ENCODE data around the gene ARHGAP25.
A peak's percentile ranks its signal among the peaks of the same experiment; 100 is the strongest.

ARHGAP25 gene

DNA sequence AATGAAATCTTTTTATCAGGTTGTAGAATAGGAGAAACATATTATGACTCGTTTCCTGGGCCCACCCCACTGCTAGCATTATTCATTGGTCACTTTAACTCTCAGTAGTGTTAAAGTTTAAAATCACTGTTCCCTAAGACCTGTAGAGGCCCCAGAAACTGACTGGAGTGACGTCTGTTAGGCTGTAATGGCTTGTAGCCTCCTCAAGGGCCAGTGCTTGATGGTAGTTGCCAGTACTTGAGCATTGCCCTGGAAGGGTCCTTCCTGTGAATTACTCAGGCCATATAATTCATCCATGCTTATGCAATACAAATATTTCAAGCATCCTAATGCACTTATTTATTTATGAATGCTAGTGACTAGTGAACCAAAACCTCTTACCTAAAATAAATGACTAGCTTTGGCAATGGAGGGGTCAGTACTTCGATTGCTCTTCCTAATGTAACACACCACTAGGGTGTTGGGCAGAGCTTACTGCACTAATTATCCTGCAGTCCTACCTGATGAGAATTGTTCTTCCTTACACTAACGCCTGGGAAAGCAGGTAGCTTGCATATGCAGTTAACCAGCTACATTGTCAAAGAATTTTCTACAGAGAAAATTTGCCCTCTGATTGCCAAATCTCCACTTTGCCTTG, 31.2 kb downstream of the ARHGAP25 start:
- DNase-seq (ENCODE audit: extremely low read depth in 1 of 2, low read depth in 1 of 2), result no peak

DNA sequence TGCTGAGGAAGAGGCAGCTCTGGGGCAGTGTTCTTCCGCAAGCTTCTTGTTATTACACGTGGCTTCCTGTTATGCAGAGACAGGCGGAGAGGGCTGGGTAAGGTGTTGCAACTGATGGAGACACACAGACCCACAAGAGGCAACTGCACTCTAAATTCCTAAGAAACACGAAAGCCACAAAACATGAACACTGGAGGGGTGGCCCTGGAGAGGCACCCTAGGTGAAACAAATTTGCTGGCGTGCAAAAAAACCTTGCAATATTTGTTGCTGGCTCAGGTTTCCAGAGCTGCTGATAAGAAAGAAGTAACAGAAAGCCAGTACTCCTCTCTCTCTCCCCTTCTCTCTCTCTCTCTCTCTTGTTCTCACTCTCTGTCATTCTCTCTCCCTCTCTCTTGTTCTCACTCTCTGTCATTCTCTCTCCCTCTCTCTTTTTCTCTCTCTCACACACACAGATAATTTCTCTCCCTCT, 31.8 kb downstream of the ARHGAP25 start:
- DNase-seq (ENCODE audit: extremely low read depth in 1 of 2, low read depth in 1 of 2), result peak in 1 of 2 donors; percentile 32

DNA sequence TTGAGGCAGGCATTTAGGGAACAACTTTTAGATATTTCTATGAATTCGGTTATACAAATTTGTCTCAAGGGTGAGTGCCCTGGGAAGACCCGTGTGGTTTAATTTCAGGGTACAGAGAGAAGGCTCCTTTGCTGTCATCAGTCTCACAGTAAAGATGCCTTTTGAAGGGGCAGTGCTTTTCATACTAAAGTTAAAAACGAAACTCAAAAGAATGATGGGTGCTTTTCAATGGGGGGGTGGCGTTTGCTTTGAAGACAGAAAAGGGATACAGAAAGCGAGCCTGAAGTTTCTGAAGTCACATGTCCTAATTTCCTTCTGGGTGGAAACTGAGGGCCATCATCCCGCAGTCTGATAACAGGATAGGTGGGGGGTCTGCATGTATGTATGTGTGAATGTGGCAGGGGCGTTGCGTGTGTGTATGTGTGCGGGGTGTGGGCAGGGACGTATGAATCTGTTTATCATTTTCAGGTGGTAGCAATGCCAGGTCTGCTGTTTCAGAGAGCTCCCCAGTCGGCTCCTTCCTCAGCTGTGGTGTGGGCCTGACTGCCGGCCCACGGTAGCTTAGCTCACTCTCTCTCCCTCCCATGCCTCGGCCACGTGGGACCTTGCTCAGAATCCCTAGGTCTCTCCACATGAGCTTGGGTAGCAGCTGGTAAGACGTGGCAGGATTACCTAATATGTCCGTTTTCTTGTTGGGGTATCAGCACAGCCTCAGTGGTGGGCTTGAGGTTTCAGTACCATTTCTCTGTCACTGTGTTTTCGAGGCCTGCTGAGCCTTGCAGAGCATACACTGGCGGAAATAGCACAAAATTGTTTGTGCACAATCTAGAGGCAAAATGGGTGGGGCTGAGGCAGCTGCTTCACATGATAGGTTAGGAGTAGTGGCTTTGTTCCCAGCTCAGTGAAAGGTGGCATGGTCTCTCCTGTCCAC, 32.7 kb downstream of the ARHGAP25 start:
- DNase-seq (ENCODE audit: extremely low read depth in 1 of 2, low read depth in 1 of 2), result no peak

DNA sequence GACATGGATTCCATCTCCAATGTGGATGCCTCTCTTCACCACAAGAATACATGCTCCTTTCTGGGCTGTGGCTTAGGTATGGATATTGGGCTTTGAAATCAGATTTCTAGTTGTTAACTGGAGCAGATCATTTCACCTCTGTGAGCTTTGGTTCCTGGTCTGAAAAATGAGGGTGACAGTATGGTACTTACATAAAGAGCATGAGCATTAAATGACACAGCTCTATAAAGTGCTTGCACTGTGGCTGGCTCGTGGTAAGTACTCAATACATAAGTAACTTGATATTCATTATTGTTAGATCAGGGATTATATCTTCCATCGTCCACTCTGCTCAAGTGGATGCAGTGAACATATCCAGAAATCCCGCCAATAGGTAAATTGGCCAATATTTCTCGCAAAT, 33.4 kb downstream of the ARHGAP25 start:
- DNase-seq (ENCODE audit: extremely low read depth in 1 of 2, low read depth in 1 of 2), result no peak

DNA sequence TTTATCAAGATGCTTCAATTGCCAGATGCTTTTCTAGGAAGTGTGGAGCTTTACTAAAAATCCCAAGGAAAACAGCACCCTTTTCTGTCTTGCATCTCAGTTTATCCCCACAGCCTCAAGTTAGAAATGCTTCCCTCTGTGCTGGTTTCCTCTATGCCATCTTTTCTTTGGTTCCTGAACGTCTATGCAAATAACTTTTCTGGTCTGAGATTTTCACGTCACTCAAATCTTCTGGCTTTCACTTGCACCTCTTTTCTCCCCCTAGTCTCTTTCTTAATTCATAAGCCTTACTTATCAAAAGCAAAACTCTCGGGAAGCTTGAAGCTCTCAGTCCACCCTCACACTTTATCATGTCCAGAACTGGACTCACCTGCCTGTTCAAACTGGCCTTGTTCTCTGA, 33.9 kb downstream of the ARHGAP25 start:
- DNase-seq (ENCODE audit: extremely low read depth in 1 of 2, low read depth in 1 of 2), result no peak

DNA sequence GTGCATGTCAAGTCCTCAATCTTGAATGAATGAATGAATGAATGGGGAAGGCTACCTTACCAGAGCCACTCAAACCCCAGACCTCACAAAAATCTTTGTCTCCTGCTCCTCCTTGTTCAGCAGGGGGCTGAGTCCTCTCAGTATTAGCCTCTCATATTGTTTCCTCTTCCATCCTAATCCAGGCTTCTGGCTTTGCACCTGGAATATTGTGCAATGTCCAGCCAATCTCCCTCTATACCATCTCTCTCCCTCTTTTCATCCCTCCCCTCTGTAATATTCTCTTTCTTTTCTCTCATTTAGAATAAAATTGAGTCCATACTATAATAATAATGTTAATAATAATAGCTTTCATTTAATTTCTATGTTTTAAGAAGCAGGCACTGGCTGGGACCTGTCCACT, 34.3 kb downstream of the ARHGAP25 start:
- no peak for DNase-seq (ENCODE audit: extremely low read depth in 1 of 2, low read depth in 1 of 2)

DNA sequence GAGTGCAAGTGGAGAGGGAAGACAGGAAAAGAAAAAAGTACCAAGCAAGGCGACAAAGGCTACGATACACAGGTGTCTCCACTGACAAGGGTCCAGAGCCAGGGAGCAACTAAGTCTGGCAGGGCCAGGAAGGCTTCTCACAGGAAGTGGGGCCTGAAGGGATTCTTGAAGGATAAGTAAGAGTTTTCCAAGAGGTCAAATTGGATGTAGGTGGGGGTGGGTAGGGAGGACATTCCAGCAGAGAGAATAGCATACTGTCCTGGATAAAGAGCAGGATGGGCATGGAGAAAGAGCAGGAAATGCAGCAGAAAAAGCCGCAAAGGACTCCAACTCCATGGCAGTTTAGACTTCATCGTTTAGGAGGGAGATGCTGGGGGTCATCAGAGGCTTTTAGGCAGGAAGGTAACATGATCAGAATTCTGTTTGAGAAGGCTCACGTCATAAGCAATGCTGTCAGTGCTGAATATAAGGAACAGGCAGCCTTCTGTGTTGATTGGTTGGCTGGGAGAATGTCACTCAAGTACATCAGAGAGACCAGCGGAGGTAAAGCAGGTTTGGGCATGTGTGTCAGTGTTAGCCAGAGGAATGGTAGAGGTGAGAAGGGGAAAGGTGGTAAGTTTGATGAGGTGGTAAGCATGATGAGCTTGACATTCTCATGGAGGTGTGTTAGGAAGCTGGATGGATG, 35.1 kb downstream of the ARHGAP25 start:
- no peak for DNase-seq (ENCODE audit: extremely low read depth in 1 of 2, low read depth in 1 of 2)

DNA sequence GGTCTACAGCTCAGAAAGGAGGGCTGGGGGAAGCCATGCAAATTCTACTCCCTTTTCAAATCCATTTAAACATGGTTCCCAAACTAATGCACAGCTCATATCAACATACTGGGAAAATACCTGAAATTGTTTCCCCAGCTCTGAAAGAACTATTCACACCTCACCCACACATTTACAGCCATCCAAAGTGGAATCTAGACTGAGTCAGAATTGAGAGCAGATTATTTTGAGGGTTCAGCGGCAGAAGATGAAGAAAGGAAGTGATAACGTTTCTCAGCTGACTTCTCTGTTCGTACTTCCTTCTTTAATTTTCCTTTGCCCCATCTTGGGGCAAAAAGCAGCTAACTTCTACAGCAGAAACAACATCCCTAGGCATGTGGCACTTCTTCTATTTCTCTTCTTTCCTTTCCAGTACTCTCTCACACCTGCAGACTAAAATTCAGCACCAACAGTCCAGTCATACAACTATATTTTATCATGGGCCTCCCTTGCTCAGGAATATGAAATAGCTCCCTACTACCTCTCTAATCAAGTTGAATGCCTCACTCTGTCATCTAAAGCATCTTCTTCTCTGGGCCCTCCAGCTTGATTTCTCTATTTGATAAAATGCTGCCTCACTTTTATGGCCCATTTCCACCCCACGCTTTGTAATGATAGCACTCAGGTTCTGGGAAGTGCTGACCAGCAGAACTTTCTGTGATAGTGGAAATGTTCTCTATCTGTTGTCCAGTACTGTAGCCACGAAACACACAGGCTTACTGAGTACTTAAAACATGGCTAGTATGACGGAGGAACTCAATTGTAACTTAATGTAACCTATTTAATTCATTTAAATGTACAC, 35.9 kb downstream of the ARHGAP25 start:
- DNase-seq (ENCODE audit: extremely low read depth in 1 of 2, low read depth in 1 of 2), result no peak

DNA sequence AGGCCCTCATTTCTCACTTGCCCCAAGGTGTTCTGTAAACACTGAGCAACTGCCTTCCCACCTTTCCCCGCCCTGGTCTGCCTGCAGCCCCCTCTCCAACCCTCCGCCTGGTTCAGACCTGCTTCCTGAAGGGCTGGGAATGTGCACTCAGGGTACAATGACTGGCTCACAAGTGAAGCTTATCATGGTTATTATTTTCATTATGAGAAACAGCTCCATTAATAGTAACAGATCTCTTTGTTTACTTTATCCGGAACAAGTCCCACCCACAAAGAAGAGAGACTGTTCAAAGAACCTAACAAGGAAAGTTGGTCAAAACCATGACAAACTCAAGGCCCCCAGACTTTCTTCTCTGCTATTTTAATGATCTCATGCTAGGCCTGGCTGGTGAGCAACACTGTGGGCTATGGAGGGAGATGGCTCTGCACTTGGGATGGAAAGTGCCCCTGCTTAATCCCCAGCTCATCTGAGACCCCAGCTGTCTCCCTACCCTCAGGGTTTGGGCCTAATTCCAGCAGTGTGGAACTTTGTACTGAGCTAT, 36.7 kb downstream of the ARHGAP25 start:
- no peak for DNase-seq (ENCODE audit: extremely low read depth in 1 of 2, low read depth in 1 of 2)

DNA sequence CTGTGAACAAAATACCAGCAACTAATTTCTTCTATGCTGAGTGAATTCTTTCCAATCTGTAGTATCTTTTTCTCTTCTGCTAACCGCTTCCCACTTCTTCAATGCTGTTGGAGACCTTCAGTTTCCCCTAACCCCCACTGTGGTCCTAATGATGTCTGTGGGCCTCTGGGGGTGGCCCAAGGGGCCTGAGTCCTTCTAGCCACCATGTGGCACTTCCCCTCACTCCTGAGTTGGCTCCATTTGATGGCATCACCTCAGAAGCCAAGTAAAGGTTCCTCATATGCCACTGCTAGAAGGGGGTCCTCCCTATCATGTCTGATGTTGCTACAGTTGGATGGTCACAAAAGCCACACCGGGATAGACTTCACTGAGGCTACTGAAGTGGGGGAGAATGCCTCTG, 37.5 kb downstream of the ARHGAP25 start:
- no peak for DNase-seq (ENCODE audit: extremely low read depth in 1 of 2, low read depth in 1 of 2)

DNA sequence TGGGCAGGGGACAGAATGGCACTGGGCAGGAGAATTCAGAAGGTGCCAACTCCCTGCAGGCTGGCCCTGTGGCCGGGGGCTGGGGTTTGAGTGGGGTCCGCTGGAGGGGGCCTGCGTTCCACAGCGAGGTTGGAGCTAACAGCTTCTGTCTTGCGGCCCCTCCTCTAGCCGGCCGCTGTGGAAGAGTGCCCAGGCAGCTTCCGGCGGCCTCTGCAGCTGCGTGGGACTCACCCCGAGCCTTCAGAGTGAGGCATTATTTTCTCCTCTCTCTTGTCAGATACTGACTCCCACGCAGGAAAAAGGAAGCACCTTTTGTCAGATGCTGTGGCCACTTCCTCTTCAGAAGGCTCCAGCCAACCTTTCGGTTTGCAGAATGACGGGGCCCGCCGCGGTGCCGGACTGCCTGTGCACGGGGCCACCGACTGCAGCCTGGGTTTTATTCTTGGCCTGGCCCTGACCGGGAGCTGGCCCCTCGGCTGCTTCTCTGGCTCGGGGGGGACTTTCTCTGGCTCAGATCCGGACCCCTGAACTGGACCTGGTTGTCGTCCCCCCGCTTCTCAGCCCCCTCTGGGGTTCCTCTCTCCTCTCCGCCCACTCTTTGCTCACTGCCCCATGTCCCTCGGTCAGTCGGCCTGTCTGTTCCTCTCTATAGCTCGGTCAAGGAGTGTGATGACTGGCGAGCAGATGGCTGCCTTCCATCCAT, 40.1 kb downstream of the ARHGAP25 start:
- DNase-seq (ENCODE audit: extremely low read depth in 1 of 2, low read depth in 1 of 2), result peak in 1 of 2 donors; percentile 41

DNA sequence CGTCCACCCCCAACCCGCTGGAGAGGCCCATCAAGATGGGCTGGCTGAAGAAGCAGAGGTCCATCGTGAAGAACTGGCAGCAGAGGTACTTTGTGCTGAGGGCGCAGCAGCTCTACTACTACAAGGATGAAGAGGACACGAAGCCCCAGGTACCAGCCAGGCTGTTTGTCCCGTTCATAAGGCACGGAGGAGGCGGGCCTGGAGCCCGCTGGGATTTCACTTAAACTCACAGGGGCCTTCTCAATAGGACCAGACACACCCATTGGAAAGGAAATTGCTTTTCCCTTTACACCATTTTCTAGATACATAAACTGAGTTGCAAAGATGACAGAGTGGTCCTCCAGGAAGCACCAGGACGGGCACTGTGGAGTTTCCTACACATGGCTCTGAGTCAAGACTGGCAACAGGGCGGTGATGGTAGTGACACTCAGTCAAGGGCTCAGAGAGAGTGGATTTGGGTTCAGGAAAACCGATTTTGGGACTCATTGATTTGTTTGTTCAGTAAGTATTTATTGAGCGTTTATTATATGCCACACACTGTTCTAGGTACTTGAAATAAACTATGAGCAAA, 40.7 kb downstream of the ARHGAP25 start:
- DNase-seq (ENCODE audit: extremely low read depth in 1 of 2, low read depth in 1 of 2), result no peak

DNA sequence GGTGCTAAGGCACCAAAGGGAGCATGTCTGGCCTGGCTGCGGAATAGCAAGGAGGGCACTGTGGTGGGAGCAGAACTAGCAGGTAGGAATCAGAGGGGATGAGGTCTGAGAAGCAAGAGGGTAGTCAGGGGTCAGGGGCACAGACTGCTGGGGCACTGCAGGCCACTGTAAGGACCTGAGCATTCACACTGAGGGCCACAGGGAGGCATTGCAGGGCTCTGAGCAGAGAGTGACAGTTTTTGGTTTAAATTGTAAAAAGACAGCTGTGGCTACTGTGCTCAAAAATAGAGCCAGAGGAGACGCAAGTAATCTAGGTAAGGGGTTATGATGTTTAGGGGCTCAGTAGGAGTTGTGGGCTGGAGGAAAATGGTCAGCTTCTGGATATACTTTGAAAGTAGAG, 41.5 kb downstream of the ARHGAP25 start:
- no peak for DNase-seq (ENCODE audit: extremely low read depth in 1 of 2, low read depth in 1 of 2)

DNA sequence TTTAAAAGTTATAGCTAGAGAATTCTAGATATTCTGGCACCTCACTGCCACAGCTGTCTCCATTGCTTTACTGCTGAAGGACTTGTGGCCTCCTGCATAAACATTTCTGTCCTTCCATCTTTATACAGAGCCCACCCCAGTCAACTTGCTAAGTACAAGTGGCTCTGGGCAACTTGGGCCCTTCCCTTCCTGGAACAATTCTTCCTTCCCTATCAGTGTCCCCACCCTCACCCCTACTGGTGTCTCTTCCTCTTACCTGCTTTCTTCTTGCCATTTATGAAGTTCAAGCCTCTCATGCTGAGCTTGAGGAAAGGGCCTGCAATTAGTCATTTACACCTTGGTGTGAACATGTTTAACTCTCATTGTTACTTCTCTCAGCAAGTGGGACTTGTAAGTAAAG, 45.0 kb downstream of the ARHGAP25 start:
- no peak for DNase-seq (ENCODE audit: extremely low read depth in 1 of 2, low read depth in 1 of 2)

DNA sequence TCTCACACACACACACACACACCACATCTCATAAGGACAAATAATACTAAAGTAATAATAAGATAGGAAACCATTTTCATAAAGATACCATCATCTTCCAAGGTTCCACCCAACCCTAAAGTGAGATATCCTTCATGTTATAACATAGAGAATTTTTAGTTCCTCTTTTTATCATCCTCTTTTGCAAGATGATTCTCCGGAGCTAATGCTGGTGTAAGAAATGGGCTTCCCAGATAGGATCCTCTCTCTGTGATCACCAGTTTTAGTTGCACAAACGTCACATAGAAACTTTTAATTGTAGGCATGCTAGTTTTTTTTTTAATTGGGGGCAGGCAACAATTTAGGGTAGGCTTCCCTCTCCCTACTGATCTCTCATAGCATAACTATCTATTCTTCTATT, 49.6 kb downstream of the ARHGAP25 start:
- no peak for DNase-seq (ENCODE audit: extremely low read depth in 1 of 2, low read depth in 1 of 2)

DNA sequence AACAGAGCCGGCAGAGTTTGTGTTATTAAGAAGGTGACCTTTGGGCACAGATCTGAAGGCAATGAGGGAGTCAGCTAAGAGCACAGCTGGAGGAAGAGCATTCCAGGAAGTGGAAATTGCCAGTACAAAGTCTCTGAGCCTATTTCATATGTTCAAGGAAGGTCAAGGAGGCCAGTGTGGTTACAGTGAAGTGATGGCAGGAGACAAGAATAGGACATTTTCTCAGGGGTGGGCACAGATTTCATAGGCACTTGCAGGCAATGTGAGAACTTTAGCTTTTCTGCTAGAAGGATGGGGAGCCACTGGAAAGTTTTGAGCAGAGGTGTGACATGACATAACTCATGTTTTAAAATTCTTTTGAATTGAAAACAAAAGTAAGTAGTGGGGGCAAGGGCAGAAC, 50.3 kb downstream of the ARHGAP25 start:
- no peak for DNase-seq (ENCODE audit: extremely low read depth in 1 of 2, low read depth in 1 of 2)

DNA sequence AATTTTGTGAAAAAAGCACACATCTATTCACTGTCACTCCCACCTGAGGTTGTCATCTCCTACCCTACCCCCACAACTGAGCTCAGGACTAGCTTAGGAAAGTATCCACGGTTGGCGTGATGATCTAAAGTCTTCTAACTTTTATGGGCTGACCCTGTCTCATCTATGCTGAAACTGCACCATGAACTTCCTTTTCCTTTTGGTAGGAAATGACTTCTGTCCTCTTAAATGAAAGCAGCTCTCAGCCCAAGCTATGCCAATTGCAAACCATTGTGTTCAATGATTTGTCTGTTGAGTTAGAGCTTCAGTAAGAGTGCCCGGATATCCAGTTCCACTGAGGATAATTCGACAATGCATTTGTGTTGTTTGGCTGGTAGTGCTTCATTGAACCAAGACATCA, 52.7 kb downstream of the ARHGAP25 start:
- DNase-seq (ENCODE audit: extremely low read depth in 1 of 2, low read depth in 1 of 2), result no peak

DNA sequence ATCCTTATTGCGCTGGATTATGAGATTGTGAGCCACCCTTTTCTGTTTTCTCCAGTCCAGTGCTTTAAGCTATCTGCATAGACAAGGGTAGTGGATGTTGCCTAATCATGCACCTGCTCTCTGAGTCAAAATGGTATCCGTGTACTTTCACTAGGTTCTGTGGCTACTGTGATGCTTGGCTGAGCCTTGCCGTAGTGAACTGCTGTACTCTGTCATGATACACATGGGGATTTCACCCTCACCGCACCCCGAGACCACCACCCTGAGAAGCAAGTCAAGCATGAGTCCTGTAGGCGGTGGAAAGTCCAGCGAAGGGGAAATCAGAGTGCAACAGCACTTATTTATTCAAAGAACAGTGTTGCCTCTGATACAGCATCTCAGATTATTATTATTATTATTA, 55.0 kb downstream of the ARHGAP25 start:
- no peak for DNase-seq (ENCODE audit: extremely low read depth in 1 of 2, low read depth in 1 of 2)

DNA sequence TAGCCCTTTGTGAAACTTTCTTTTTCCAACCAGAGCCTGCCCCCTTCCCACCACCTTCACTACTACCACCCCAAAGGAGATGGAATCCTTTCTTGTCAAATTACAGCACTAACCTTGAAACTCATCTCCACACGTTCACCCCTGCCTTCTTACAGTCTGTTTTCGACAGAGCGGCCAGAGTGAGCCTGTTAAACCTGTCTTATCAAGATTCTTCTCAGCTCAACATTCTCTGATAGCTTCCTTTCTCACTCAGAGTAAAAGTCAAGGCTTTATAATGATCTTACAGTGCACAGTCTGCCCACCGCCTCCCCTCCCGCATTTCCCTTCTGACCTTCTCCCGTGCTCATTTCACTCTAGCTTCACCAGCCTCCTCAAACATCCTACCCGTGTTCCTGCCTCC, 56.0 kb downstream of the ARHGAP25 start:
- no peak for DNase-seq (ENCODE audit: extremely low read depth in 1 of 2, low read depth in 1 of 2)

DNA sequence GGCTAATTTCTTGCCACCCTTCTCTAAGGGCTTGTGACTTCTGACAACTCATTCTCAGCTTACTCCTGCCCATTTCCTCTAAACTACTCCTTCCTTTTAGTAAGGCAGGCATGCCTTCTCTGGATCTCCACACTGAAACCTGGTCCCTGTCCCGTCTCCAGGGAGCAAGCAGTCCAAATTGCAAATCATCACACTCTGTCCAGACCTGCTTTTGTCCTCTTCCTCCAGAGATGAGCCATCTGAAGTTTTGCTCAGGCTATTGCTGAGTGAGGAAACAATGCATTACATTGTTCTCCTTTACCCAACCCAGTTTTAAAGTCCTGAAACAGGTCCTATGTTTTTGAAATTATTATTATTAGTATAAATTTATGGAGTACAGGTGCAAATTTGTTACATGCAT, 57.3 kb downstream of the ARHGAP25 start:
- DNase-seq (ENCODE audit: extremely low read depth in 1 of 2, low read depth in 1 of 2), result no peak

All from activated CD8-positive, alpha-beta memory T cell treated with anti-CD3 and anti-CD28 coated beads for 1 hour (primary cell).